HEK293 (cell line): ENCODE data around the gene NELFB.

Source experiments
- CTCF ChIA-PET: fragments of 350-600 bp; formaldehyde crosslinking; extraction: SDS; loops from one replicate; lab custom pipeline; 2021; ENCODE audit warnings: antibody characterized with exemption; lab: Yijun Ruan, JAX
- POLR2A ChIA-PET: fragments of 300-600 bp; formaldehyde crosslinking; extraction: SDS; loops from one replicate; lab custom pipeline; 2020; ENCODE audit warnings: antibody characterized with exemption, inconsistent platforms; lab: Yijun Ruan, JAX
- H3K27ac ChIP-seq: fragments of 200-500 bp; sonication (Bioruptor generic); 2 replicates; pipeline ENCODE4 v1.5.1; 2014; ENCODE audit warnings: low read depth, low read length, control low read depth, inconsistent platforms; ENCODE audit errors: extremely low read depth
- H3K36me3 ChIP-seq, 2 experiments: fragments of 200-500 bp in 1 of 2; sonication (Bioruptor generic) in 1 of 2; 1 replicate in 1 of 2; 2 replicates in 1 of 2; pipeline ENCODE4 v1.5.1; 2014 to 2017; ENCODE audit warnings: inconsistent platforms in 2 of 2, low read length in 2 of 2; ENCODE audit not compliant: control insufficient read depth in 2 of 2, insufficient read depth in 1 of 2
- H3K4me1 ChIP-seq: fragments of 200-500 bp; sonication (Bioruptor generic); 2 replicates; pipeline ENCODE4 v1.5.1; 2014; ENCODE audit warnings: mild to moderate bottlenecking, low read length, inconsistent platforms; ENCODE audit not compliant: control insufficient read depth, insufficient read depth
- H3K4me3 ChIP-seq: 2 replicates; pipeline ENCODE4 v1.5.1; 2011; ENCODE audit warnings: low read depth, mild to moderate bottlenecking, control low read depth, low read length, moderate library complexity
- H3K9me3 ChIP-seq: fragments of 200-500 bp; sonication (Bioruptor generic); 2 replicates; pipeline ENCODE4 v1.5.1; 2014; ENCODE audit warnings: low read depth, low read length, inconsistent platforms; ENCODE audit not compliant: control insufficient read depth, insufficient read depth
- ATF2 ChIP-seq: fragments of 450-650 bp; formaldehyde crosslinking; IDR thresholded peaks from 2 replicates; pipeline ENCODE4 v1.5.1; 2016; ENCODE audit warnings: missing biosample characterization, missing genetic modification characterization, low read depth
- BCL6B ChIP-seq: fragments of 450-650 bp; formaldehyde crosslinking; IDR thresholded peaks from 2 replicates; pipeline ENCODE4 v1.5.1; 2017; ENCODE audit warnings: missing biosample characterization, missing genetic modification characterization
- ELK4 ChIP-seq: IDR thresholded peaks from 2 replicates; pipeline ENCODE4 v1.6.1; 2011; ENCODE audit warnings: mild to moderate bottlenecking, low read depth, low read length, borderline replicate concordance
- GLIS1 ChIP-seq: fragments of 450-650 bp; formaldehyde crosslinking; IDR thresholded peaks from 2 replicates; pipeline ENCODE4 v1.5.1; 2016; ENCODE audit warnings: missing biosample characterization, missing genetic modification characterization
- GLIS2 ChIP-seq: fragments of 450-650 bp; formaldehyde crosslinking; IDR thresholded peaks from 2 replicates; pipeline ENCODE4 v1.5.1; 2016; ENCODE audit warnings: missing biosample characterization, missing genetic modification characterization
- IKZF3 ChIP-seq: fragments of 450-650 bp; IDR thresholded peaks from 2 replicates; pipeline ENCODE4 v1.5.0; 2018; ENCODE audit warnings: missing biosample characterization, mild to moderate bottlenecking, missing genetic modification characterization, moderate library complexity
- KLF1 ChIP-seq: fragments of 450-650 bp; formaldehyde crosslinking; IDR thresholded peaks from 2 replicates; pipeline ENCODE4 v1.5.1; 2016; ENCODE audit warnings: missing biosample characterization, missing genetic modification characterization
- MYNN ChIP-seq: fragments of 450-650 bp; formaldehyde crosslinking; IDR thresholded peaks from 2 replicates; pipeline ENCODE4 v1.5.1; 2016; ENCODE audit warnings: missing biosample characterization, missing genetic modification characterization, borderline replicate concordance
- OSR2 ChIP-seq: fragments of 450-650 bp; formaldehyde crosslinking; IDR thresholded peaks from 2 replicates; pipeline ENCODE4 v1.5.1; 2016; ENCODE audit warnings: missing biosample characterization, missing genetic modification characterization
- PRDM10 ChIP-seq: fragments of 450-650 bp; formaldehyde crosslinking; IDR thresholded peaks from 2 replicates; pipeline ENCODE4 v1.5.1; 2016; ENCODE audit warnings: missing biosample characterization, missing genetic modification characterization
- ZBTB20 ChIP-seq: fragments of 450-650 bp; formaldehyde crosslinking; IDR thresholded peaks from 2 replicates; pipeline ENCODE4 v1.5.1; 2016; ENCODE audit warnings: missing biosample characterization, missing genetic modification characterization
- ZBTB48 ChIP-seq: fragments of 450-650 bp; formaldehyde crosslinking; IDR thresholded peaks from 2 replicates; pipeline ENCODE4 v1.5.1; 2016; ENCODE audit warnings: missing biosample characterization, missing genetic modification characterization
- ZBTB7A ChIP-seq: fragments of 450-650 bp; formaldehyde crosslinking; IDR thresholded peaks from 2 replicates; pipeline ENCODE4 v1.5.1; 2016; ENCODE audit warnings: low read depth, missing biosample characterization, missing genetic modification characterization
- ZBTB8A ChIP-seq: fragments of 450-650 bp; formaldehyde crosslinking; IDR thresholded peaks from 2 replicates; pipeline ENCODE4 v1.5.1; 2016; ENCODE audit warnings: missing biosample characterization, missing genetic modification characterization
- ZEB2 ChIP-seq: fragments of 450-650 bp; formaldehyde crosslinking; IDR thresholded peaks from 2 replicates; pipeline ENCODE4 v1.5.1; 2016; ENCODE audit warnings: missing biosample characterization, missing genetic modification characterization
- ZIC2 ChIP-seq: fragments of 450-650 bp; formaldehyde crosslinking; IDR thresholded peaks from 2 replicates; pipeline ENCODE4 v1.5.1; 2016; ENCODE audit warnings: missing biosample characterization, missing genetic modification characterization
- ZNF175 ChIP-seq: fragments of 450-650 bp; formaldehyde crosslinking; IDR thresholded peaks from 2 replicates; pipeline ENCODE4 v1.5.1; 2016; ENCODE audit warnings: missing biosample characterization, missing genetic modification characterization
- ZNF341 ChIP-seq: fragments of 450-650 bp; formaldehyde crosslinking; IDR thresholded peaks from 2 replicates; pipeline ENCODE4; 2016; ENCODE audit warnings: low read depth, missing biosample characterization, missing genetic modification characterization
- ZNF404 ChIP-seq: fragments of 450-650 bp; formaldehyde crosslinking; IDR thresholded peaks from 2 replicates; pipeline ENCODE4 v1.5.1; 2017; ENCODE audit warnings: missing biosample characterization, missing genetic modification characterization
- ZNF600 ChIP-seq: fragments of 450-650 bp; formaldehyde crosslinking; IDR thresholded peaks from 2 replicates; pipeline ENCODE4 v1.5.1; 2016; ENCODE audit warnings: missing biosample characterization, missing genetic modification characterization
- ZNF610 ChIP-seq: fragments of 450-650 bp; formaldehyde crosslinking; IDR thresholded peaks from 2 replicates; pipeline ENCODE4 v1.5.1; 2016; ENCODE audit warnings: missing biosample characterization, missing genetic modification characterization, borderline replicate concordance
- ZNF777 ChIP-seq: fragments of 450-650 bp; formaldehyde crosslinking; IDR thresholded peaks from 2 replicates; pipeline ENCODE4 v1.5.1; 2017; ENCODE audit warnings: missing biosample characterization, missing genetic modification characterization, borderline replicate concordance

Gene NELFB

GRCh38 chr9:137297966-137298365, 42.8 kb downstream of the NELFB start:
- ChIA-PET POLR2A (interaction anchor here (0.6 to 1.9 kb wide), 4 partner anchors 11 to 147 kb away, joined by 3 to 11 read pairs (median 4); partner anchors contain the start of genes NELFB and TUBB4B), CTCF (interaction anchor here (0.6 to 4.9 kb wide), 3 partner anchors 11 to 61 kb away, joined by 4 to 21 read pairs (median 4); no protein-coding TSS in a partner anchor)
- H3K9me3 ChIP-seq = no peaks in the 10 kb centered on the region
- no peak overlapping the region for H3K27ac ChIP-seq
- H3K4me3 ChIP-seq = no peak overlapping the region
- TF ChIP-seq ZBTB48 (peak; percentile 76), GLIS1 (tag by site-specific recombination) (peak; percentile 27), ZIC2 (tag by site-specific recombination) (peak; percentile 54), GLIS2 (tag by site-specific recombination) (peak; percentile 31), KLF1 (no peak), ZNF175 (no peak), ZBTB7A (tag by site-specific recombination) (no peak)
- no peaks in the 10 kb centered on the region for H3K36me3 ChIP-seq
- peaks cover 15% of the 10 kb centered on the region for H3K4me1 ChIP-seq

GRCh38 chr9:137298401-137299202, 43.5 kb downstream of the NELFB start:
- Histone ChIP-seq H3K36me3 (no peaks in the 10 kb centered on the region), H3K9me3 (no peaks in the 10 kb centered on the region), H3K4me3 (no peak overlapping the region), H3K4me1 (peaks cover 15% of the 10 kb centered on the region), H3K27ac (no peak overlapping the region)
- TF ChIP-seq ZNF404 (tag by site-specific recombination) = no peak
- TF ChIP-seq ZNF600 = peak; percentile 11; the same call in 1 of the 2 replicates
- peak; percentile 47; the same call in 1 of the 2 replicates for TF ChIP-seq ZBTB20 (tag by site-specific recombination)
- TF ChIP-seq ZNF610 = no peak
- TF ChIP-seq IKZF3 (tag by site-specific recombination) = peak; percentile 63; the same call in 1 of the 2 replicates
- TF ChIP-seq ZEB2 (tag by site-specific recombination) = no peak
- TF ChIP-seq PRDM10 = peak; percentile 19; the same call in 1 of the 2 replicates
- no peak for TF ChIP-seq BCL6B
- no peak for TF ChIP-seq ELK4
- TF ChIP-seq ZBTB8A (tag by site-specific recombination) = peak; percentile 57; the same call in 1 of the 2 replicates
- TF ChIP-seq OSR2 (tag by site-specific recombination) = no peak
- TF ChIP-seq MYNN (tag by site-specific recombination) = no peak
- TF ChIP-seq ZNF341 (tag by site-specific recombination) = peak; percentile 77
- no peak for TF ChIP-seq ZNF777
- no peak for TF ChIP-seq ATF2 (tag by site-specific recombination)
- ChIA-PET POLR2A (interaction anchor here (0.5 to 1.9 kb wide), 5 partner anchors 12 to 147 kb away, joined by 3 to 11 read pairs (median 3); partner anchors contain the start of genes EXD3 and NELFB), CTCF (interaction anchor here (0.8 to 4.9 kb wide), 2 partner anchors 12 to 62 kb away, joined by 4 to 21 read pairs; no protein-coding TSS in a partner anchor)
